A673 (cell line): ENCODE data around the gene FAM110D. TPM values are rescaled to one million over a fixed set of nuclear protein-coding genes. Genes with fewer than 3 reads are reported as not detected.

Source experiments
- BruUV-seq: library from RNA; stranded (reverse); fragments of 400-500 nt; replicated peaks from 2 replicates; lab custom pipeline; 2021; lab: Mats Ljungman, UMichigan
- CTCF ChIA-PET: fragments of 300-600 bp; sonication (Branson Sonifier 250); formaldehyde crosslinking; loops from one replicate; lab custom pipeline; 2022; ENCODE audit warnings: antibody characterized with exemption; lab: Charles Lee
- POLR2A ChIA-PET: fragments of 300-600 bp; sonication (Branson Sonifier 250); formaldehyde crosslinking; loops from one replicate; lab custom pipeline; 2022; ENCODE audit warnings: antibody characterized with exemption; ENCODE audit not compliant: low non-redundant PET; lab: Charles Lee
- DNase-seq: peaks from one replicate; pipeline ENCODE4 v3.0.0-alpha.2; 2015; ENCODE audit warnings: low spot score
- H3K27ac ChIP-seq: fragments of 200-600 bp; sonication (generic); 2 replicates; pipeline ENCODE4 v1.5.1; 2016; ENCODE audit warnings: mixed run types, low read depth, mild to moderate bottlenecking, mixed read lengths, antibody characterized with exemption, low read length; ENCODE audit not compliant: poor library complexity, severe bottlenecking
- H3K27me3 ChIP-seq: fragments of 200-600 bp; sonication (generic); replicated peaks from 2 replicates; pipeline ENCODE4 v1.6.1; 2017; ENCODE audit warnings: mixed run types, low read depth, mild to moderate bottlenecking, mixed read lengths, antibody characterized with exemption, low read length; ENCODE audit not compliant: insufficient read depth, poor library complexity
- H3K36me3 ChIP-seq: fragments of 200-600 bp; sonication (generic); 2 replicates; pipeline ENCODE4 v1.6.1; 2016; ENCODE audit warnings: mixed run types, mild to moderate bottlenecking, mixed read lengths, antibody characterized with exemption, low read length; ENCODE audit not compliant: insufficient read depth, poor library complexity, severe bottlenecking
- H3K4me1 ChIP-seq: fragments of 200-600 bp; sonication (generic); 2 replicates; pipeline ENCODE4 v1.6.1; 2017; ENCODE audit warnings: mixed run types, mild to moderate bottlenecking, mixed read lengths, antibody characterized with exemption, low read length; ENCODE audit not compliant: insufficient read depth, poor library complexity, severe bottlenecking
- H3K4me3 ChIP-seq: fragments of 200-600 bp; sonication (generic); 2 replicates; pipeline ENCODE4 v1.5.1; 2016; ENCODE audit warnings: low read depth, mixed run types, mild to moderate bottlenecking, mixed read lengths, low read length; ENCODE audit not compliant: poor library complexity, severe bottlenecking
- H3K9me3 ChIP-seq: fragments of 200-600 bp; sonication (generic); 2 replicates; pipeline ENCODE4 v1.6.1; 2016; ENCODE audit warnings: mixed run types, low read depth, mild to moderate bottlenecking, mixed read lengths, antibody characterized with exemption, low read length; ENCODE audit not compliant: poor library complexity, severe bottlenecking
- EZH2 ChIP-seq: fragments of 200-600 bp; sonication (generic); IDR thresholded peaks from 2 replicates; pipeline ENCODE4 v1.6.1; 2017; ENCODE audit warnings: borderline replicate concordance, low read depth, mild to moderate bottlenecking, mixed read lengths, antibody characterized with exemption, low read length; ENCODE audit not compliant: poor library complexity, severe bottlenecking
- intact Hi-C: fragments of 100-400 bp; cut with micrococcal nuclease; formaldehyde crosslinking; loops from one replicate; pipeline ENCODE4 v1.10.0; 2022; ENCODE audit not compliant: unreplicated experiment
- total RNA-seq: library from RNA; stranded (reverse); gene quantifications from 2 replicates; pipeline ENCODE4 v1.2.3, GENCODE V29; 2021
- TF ChIP-seq, protein P1 (sequence below): fragments of 300-800, 200-600 bp; sonication (generic); conservative IDR thresholded peaks from 2 replicates; pipeline ENCODE4 v1.5.1; 2017; ENCODE audit warnings: low read depth, mild to moderate bottlenecking, antibody characterized with exemption, low read length, moderate library complexity, mixed read lengths

FAM110D gene
- total RNA-seq, 1 experiment from 2014 or later = 0.64 TPM

- Histone ChIP-seq H3K27ac (no peak overlapping the region), H3K36me3 (peaks cover 27% of the 10 kb centered on the region), H3K4me1 (peaks cover 8% of the 10 kb centered on the region), H3K9me3 (no peaks in the 10 kb centered on the region), H3K4me3 (no peak overlapping the region), H3K27me3 (no peaks in the 10 kb centered on the region)
- POLR2A ChIA-PET = no interaction called here
- no peak for DNase-seq
- intact Hi-C loops = no loop called here
- TF ChIP-seq, protein P1, sequence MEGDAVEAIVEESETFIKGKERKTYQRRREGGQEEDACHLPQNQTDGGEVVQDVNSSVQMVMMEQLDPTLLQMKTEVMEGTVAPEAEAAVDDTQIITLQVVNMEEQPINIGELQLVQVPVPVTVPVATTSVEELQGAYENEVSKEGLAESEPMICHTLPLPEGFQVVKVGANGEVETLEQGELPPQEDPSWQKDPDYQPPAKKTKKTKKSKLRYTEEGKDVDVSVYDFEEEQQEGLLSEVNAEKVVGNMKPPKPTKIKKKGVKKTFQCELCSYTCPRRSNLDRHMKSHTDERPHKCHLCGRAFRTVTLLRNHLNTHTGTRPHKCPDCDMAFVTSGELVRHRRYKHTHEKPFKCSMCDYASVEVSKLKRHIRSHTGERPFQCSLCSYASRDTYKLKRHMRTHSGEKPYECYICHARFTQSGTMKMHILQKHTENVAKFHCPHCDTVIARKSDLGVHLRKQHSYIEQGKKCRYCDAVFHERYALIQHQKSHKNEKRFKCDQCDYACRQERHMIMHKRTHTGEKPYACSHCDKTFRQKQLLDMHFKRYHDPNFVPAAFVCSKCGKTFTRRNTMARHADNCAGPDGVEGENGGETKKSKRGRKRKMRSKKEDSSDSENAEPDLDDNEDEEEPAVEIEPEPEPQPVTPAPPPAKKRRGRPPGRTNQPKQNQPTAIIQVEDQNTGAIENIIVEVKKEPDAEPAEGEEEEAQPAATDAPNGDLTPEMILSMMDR = no peak
- TF ChIP-seq EZH2 = no peak
- CTCF ChIA-PET = interaction anchor here (0.9 kb wide), 1 partner anchor 23 kb away, joined by 4 read pairs; no protein-coding TSS in a partner anchor
- no TSS peak for BruUV-seq
Observed at GRCh38 chr1:26121854-26122773, 36.8 kb upstream of the FAM110D start.

GRCh38 chr1:26122988-26123973, 35.6 kb upstream of the FAM110D start:
- no TSS peak for BruUV-seq
- Histone ChIP-seq H3K4me1 (peaks cover 8% of the 10 kb centered on the region), H3K27ac (no peak overlapping the region), H3K9me3 (no peaks in the 10 kb centered on the region), H3K27me3 (no peaks in the 10 kb centered on the region), H3K36me3 (peaks cover 27% of the 10 kb centered on the region), H3K4me3 (no peak overlapping the region)
- no peak for DNase-seq
- ChIA-PET CTCF (interaction anchor here (0.6 to 0.9 kb wide), 3 partner anchors 18 to 295 kb away, joined by 3 to 5 read pairs (median 4); no protein-coding TSS in a partner anchor), POLR2A (no interaction called here)
- intact Hi-C loops = no loop called here
- TF ChIP-seq, protein P1 = no peak
- TF ChIP-seq EZH2 = no peak
